K562 (cell line): Measurements from ENCODE around the gene DKK1. TPM values are rescaled to one million over a fixed set of nuclear protein-coding genes. Genes with fewer than 3 reads are reported as not detected.

ENCODE experiments used
- ATAC-seq: fragments of 200-7000 bp; cut with Tn5 transposase; 3 replicates; pipeline ENCODE4 v1.9.1; 2020; ENCODE audit warnings: moderate library complexity
- BruUV-seq: library from RNA; stranded (reverse); fragments of 400-500 nt; replicated peaks from 2 replicates; lab custom pipeline; 2021; lab: Mats Ljungman, UMichigan
- CTCF ChIA-PET: fragments of 300-600 bp; formaldehyde crosslinking; extraction: SDS; loops from one replicate; lab custom pipeline; 2021; ENCODE audit warnings: low intra/inter-chr PET ratio; lab: Yijun Ruan, JAX
- POLR2A ChIA-PET: fragments of 300-600, 350-650 bp; sonication (Branson Sonifier 250); formaldehyde crosslinking; extraction: SDS; loops from one replicate; lab custom pipeline; 2021; ENCODE audit warnings: antibody characterized with exemption, inconsistent platforms; lab: Yijun Ruan, JAX
- DNase-seq, 4 experiments: peaks; one replicate each; pipeline versions ENCODE4 v3.0.0 to v3.0.0-alpha.2; 2011 to 2018; ENCODE audit warnings: low spot score in 3 of 4, mixed read lengths in 3 of 4; ENCODE audit errors: extremely low read depth in 1 of 4
- FAIRE-seq: peaks from 2 replicates; lab custom pipeline; 2011; peaks lifted over from hg19 to GRCh38; lab: Jason Lieb, UNC
- H2AFZ ChIP-seq: 2 replicates; pipeline ENCODE4 v1.6.0; 2011; ENCODE audit warnings: low read depth, low read length, control low read depth, inconsistent platforms
- H3K27ac ChIP-seq: fragments of 200-600 bp; 3 replicates; pipeline ENCODE4 v1.8.0; 2011; ENCODE audit warnings: low read depth, mild to moderate bottlenecking, control low read depth, inconsistent platforms, low read length, moderate library complexity, mixed read lengths; ENCODE audit errors: extremely low read depth
- H3K27me3 ChIP-seq, 2 experiments: fragments of 300-600 bp in 1 of 2; 2 replicates in 1 of 2; 3 replicates in 1 of 2; pipeline versions ENCODE4 v1.6.0 to v1.8.0; 2011; ENCODE audit warnings: inconsistent platforms in 2 of 2, low read length in 2 of 2, mild to moderate bottlenecking in 1 of 2, mixed read lengths in 1 of 2, moderate library complexity in 1 of 2; ENCODE audit not compliant: control insufficient read depth in 2 of 2, insufficient read depth in 2 of 2
- H3K36me3 ChIP-seq: fragments of 300-600 bp; 3 replicates; pipeline ENCODE4 v1.8.0; 2011; ENCODE audit warnings: mild to moderate bottlenecking, low read length, inconsistent platforms; ENCODE audit not compliant: control insufficient read depth, insufficient read depth
- H3K4me1 ChIP-seq, 2 experiments: fragments of 200-600 bp in 1 of 2; replicated peaks in 1 of 2; 2 replicates in 1 of 2; 3 replicates in 1 of 2; pipeline versions ENCODE4 v1.5.1 to v1.8.0; 2011; ENCODE audit warnings: inconsistent platforms in 2 of 2, low read length in 2 of 2, mild to moderate bottlenecking in 1 of 2, mixed read lengths in 1 of 2, moderate library complexity in 1 of 2; ENCODE audit not compliant: control insufficient read depth in 2 of 2, insufficient read depth in 2 of 2
- H3K4me2 ChIP-seq: 2 replicates; pipeline ENCODE4 v1.6.1; 2011; ENCODE audit warnings: low read length, control low read depth, inconsistent platforms, mixed read lengths; ENCODE audit not compliant: insufficient read depth
- H3K4me3 ChIP-seq: fragments of 200-600 bp; sonication (generic), shearing (Covaris generic); 2 replicates; pipeline ENCODE4 v1.5.1; 2016; ENCODE audit warnings: control low read depth, inconsistent platforms
- H3K79me2 ChIP-seq: fragments of 200-600 bp; 3 replicates; pipeline ENCODE4 v1.8.0; 2011; ENCODE audit warnings: low read length, inconsistent platforms; ENCODE audit not compliant: control insufficient read depth, insufficient read depth
- H3K9ac ChIP-seq, 2 experiments: 2 replicates each; pipeline versions ENCODE4 v1.6.0 to v1.6.1; 2011; ENCODE audit warnings: low read depth in 2 of 2, low read length in 2 of 2, control low read depth in 1 of 2, inconsistent platforms in 1 of 2, mild to moderate bottlenecking in 1 of 2, mixed read lengths in 1 of 2; ENCODE audit not compliant: insufficient read depth in 1 of 2
- H3K9me1 ChIP-seq: one replicate; pipeline ENCODE4 v1.6.0; 2011; ENCODE audit warnings: inconsistent platforms, mild to moderate bottlenecking, low read length, moderate library complexity; ENCODE audit not compliant: control insufficient read depth, insufficient read depth
- H3K9me3 ChIP-seq: replicated peaks from 2 replicates; pipeline ENCODE4 v1.5.1; 2011; ENCODE audit warnings: low read depth, low read length, inconsistent platforms; ENCODE audit not compliant: control insufficient read depth, insufficient read depth
- H4K20me1 ChIP-seq: replicated peaks from 2 replicates; pipeline ENCODE4 v1.6.1; 2011; ENCODE audit warnings: low read length, inconsistent platforms, mixed read lengths; ENCODE audit not compliant: control insufficient read depth, insufficient read depth
- IRF2 ChIP-seq: sonication (generic); formaldehyde crosslinking; IDR thresholded peaks from 2 replicates; pipeline ENCODE4 v1.8.1; 2022; ENCODE audit warnings: mild to moderate bottlenecking, missing genetic modification reagents
- ZC3H8 ChIP-seq: fragments of 450-650 bp; IDR thresholded peaks from 2 replicates; pipeline ENCODE4 v1.6.1; 2017
- WGBS: fragments of 100-300 bp; shearing (Covaris generic); methylation state at CpG from one replicate; pipeline ENCODE4 v1.1.6; 2016; ENCODE audit warnings: low coverage, mixed read lengths; ENCODE audit not compliant: insufficient coverage; ENCODE audit errors: missing lambda C conversion rate; 5-methylcytosine and 5-hydroxymethylcytosine counted together
- in situ Hi-C: fragments of 300-500 bp; cut with MboI; formaldehyde crosslinking; loops from 4 replicates; pipeline ENCODE4 v1.15.0; 2018; ENCODE audit warnings: inconsistent platforms, mixed read lengths
- intact Hi-C: fragments of 100-400 bp; cut with micrococcal nuclease; formaldehyde crosslinking; loops from 2 replicates; pipeline ENCODE4 v1.14.2; 2022
- polyA plus RNA-seq, 8 experiments: library from polyadenylated mRNA; depleted of rRNA in 4 of 8; stranded (reverse) in 5 of 8; unstranded in 3 of 8; fragments of >200 nt; fragmentation: Nextera tagmentation in 2 of 8; fragmentation: Illumina TruSeq in 1 of 8; extraction: Ambion mirVana in 2 of 8; extraction: Trizol in 1 of 8; gene quantifications; 2 replicates each; pipeline versions ENCODE4 v1.2.1 to v1.2.3, GENCODE V29; 2011 to 2014; ENCODE audit warnings: inconsistent platforms in 1 of 8, missing spikeins in 1 of 8
- total RNA-seq, 7 experiments: library from RNA; depleted of rRNA in 6 of 7; stranded (reverse); fragments of >200 nt in 6 of 7; fragmentation: Illumina TruSeq in 2 of 7; extraction: Trizol in 2 of 7; gene quantifications; 2 replicates each; pipeline versions ENCODE4 v1.2.1 to v1.2.3, GENCODE V29; 2011 to 2021; ENCODE audit warnings: low replicate concordance in 1 of 7
- TF ChIP-seq, protein P1 (sequence below): fragments of 450-650 bp; IDR thresholded peaks from 2 replicates; pipeline ENCODE4 v1.6.1; 2016; ENCODE audit warnings: low read depth
- TF ChIP-seq, protein P2 (sequence below): fragments of 450-650 bp; IDR thresholded peaks from 2 replicates; pipeline ENCODE4 v1.7.0; 2016; ENCODE audit warnings: borderline replicate concordance

Gene DKK1
- total and polyA plus RNA-seq, 9 of the 15 experiments (the other 6 are each of a cell fraction or from before 2014, with no cell fraction given): 0.13 TPM; not detected in 8

DNA sequence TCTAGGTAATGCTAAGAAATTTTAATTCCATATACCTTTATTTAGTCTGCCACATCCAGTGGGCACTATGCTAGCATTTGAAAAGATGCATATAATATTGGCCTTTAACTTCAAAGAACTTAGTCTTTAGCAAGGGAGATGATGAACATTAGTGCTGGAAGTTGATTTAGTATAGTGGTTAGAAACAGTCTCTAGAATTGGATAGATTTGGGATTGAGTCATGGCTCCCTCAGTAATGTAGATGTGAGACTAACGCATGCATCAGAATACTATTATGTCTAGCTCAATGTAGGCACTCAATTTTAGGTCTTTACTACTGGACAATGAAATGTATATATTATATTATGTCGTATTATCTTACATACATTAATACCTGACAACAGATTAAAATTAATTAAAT lies 5.8 kb downstream of the DKK1 start (continued):
- TF ChIP-seq, protein P1, sequence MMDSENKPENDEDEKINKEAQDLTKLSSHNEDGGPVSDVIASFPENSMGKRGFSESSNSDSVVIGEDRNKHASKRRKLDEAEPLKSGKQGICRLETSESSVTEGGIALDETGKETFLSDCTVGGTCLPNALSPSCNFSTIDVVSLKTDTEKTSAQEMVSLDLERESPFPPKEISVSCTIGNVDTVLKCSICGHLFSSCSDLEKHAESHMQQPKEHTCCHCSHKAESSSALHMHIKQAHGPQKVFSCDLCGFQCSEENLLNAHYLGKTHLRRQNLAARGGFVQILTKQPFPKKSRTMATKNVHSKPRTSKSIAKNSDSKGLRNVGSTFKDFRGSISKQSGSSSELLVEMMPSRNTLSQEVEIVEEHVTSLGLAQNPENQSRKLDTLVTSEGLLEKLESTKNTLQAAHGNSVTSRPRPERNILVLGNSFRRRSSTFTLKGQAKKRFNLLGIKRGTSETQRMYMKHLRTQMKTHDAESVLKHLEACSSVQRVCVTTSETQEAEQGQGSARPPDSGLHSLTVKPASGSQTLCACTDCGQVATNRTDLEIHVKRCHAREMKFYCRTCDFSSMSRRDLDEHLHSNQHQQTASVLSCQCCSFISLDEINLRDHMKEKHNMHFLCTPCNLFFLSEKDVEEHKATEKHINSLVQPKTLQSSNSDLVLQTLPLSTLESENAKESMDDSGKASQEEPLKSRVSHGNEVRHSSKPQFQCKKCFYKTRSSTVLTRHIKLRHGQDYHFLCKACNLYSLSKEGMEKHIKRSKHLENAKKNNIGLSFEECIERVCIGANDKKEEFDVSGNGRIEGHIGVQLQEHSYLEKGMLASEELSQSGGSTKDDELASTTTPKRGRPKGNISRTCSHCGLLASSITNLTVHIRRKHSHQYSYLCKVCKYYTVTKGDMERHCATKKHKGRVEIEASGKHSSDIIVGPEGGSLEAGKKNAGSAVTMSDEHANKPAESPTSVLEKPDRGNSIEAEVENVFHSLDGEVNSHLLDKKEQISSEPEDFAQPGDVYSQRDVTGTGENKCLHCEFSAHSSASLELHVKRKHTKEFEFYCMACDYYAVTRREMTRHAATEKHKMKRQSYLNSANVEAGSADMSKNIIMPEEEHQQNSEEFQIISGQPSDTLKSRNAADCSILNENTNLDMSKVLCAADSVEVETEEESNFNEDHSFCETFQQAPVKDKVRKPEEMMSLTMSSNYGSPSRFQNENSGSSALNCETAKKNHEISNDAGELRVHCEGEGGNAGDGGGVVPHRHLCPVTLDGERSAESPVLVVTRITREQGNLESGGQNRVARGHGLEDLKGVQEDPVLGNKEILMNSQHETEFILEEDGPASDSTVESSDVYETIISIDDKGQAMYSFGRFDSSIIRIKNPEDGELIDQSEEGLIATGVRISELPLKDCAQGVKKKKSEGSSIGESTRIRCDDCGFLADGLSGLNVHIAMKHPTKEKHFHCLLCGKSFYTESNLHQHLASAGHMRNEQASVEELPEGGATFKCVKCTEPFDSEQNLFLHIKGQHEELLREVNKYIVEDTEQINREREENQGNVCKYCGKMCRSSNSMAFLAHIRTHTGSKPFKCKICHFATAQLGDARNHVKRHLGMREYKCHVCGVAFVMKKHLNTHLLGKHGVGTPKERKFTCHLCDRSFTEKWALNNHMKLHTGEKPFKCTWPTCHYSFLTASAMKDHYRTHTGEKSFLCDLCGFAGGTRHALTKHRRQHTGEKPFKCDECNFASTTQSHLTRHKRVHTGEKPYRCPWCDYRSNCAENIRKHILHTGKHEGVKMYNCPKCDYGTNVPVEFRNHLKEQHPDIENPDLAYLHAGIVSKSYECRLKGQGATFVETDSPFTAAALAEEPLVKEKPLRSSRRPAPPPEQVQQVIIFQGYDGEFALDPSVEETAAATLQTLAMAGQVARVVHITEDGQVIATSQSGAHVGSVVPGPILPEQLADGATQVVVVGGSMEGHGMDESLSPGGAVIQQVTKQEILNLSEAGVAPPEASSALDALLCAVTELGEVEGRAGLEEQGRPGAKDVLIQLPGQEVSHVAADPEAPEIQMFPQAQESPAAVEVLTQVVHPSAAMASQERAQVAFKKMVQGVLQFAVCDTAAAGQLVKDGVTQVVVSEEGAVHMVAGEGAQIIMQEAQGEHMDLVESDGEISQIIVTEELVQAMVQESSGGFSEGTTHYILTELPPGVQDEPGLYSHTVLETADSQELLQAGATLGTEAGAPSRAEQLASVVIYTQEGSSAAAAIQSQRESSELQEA: no peak

DNA sequence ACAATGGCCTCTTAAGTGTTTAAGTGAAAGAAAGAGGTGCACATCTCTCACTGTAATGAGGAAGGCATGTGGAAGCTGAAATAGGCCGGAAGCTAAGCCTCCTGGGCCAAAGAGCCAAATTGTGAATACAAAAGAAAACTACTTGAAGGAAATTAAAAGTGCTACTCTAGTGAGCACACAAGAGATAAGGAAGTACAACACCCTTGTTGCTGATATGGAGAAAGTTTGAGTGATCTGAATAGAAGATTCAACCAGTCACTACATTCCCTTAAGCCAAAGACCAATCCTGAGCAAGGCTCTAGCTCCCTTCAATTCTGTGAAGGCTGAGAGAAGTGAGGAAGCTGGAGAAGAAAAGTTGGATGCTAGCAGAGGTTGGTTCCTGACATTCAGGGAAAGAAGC lies 8.2 kb downstream of the DKK1 start:
- no peaks in the 10 kb centered on the region for H3K4me1 ChIP-seq
- intact Hi-C loops (no loop called here), in situ Hi-C loops (no loop called here)
- ChIA-PET CTCF (no interaction called here), POLR2A (interaction anchor here (0.6 kb wide), 1 partner anchor 26 kb away, joined by 3 read pairs; no protein-coding TSS in a partner anchor)
- BruUV-seq: no TSS peak
- no peaks in the 10 kb centered on the region for H4K20me1 ChIP-seq
- no peak overlapping the region for H3K4me2 ChIP-seq
- no peak overlapping the region for H3K4me3 ChIP-seq
- no peak for TF ChIP-seq IRF2
- TF ChIP-seq ZC3H8: no peak
- TF ChIP-seq, protein P2, sequence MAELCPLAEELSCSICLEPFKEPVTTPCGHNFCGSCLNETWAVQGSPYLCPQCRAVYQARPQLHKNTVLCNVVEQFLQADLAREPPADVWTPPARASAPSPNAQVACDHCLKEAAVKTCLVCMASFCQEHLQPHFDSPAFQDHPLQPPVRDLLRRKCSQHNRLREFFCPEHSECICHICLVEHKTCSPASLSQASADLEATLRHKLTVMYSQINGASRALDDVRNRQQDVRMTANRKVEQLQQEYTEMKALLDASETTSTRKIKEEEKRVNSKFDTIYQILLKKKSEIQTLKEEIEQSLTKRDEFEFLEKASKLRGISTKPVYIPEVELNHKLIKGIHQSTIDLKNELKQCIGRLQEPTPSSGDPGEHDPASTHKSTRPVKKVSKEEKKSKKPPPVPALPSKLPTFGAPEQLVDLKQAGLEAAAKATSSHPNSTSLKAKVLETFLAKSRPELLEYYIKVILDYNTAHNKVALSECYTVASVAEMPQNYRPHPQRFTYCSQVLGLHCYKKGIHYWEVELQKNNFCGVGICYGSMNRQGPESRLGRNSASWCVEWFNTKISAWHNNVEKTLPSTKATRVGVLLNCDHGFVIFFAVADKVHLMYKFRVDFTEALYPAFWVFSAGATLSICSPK: no peak
- no peaks in the 10 kb centered on the region for H3K9me1 ChIP-seq
- no peak for ATAC-seq
- 0% methylated on average over 1 of the region's 1 CpG for WGBS
- DNase-seq: no peak
- H3K27ac ChIP-seq: no peak overlapping the region
- H3K27me3 ChIP-seq: no peaks in the 10 kb centered on the region
- H2AFZ ChIP-seq: no peak overlapping the region
- no peaks in the 10 kb centered on the region for H3K36me3 ChIP-seq
- H3K9me3 ChIP-seq: no peaks in the 10 kb centered on the region
- no peak for FAIRE-seq
- H3K79me2 ChIP-seq: no peaks in the 10 kb centered on the region
- no peak overlapping the region for H3K9ac ChIP-seq
